GM19240 (cell line): Measurements from ENCODE around the gene LAYN.

Source experiments
- DNase-seq: peaks from one replicate; pipeline ENCODE4 v3.0.0; 2011; ENCODE audit warnings: low spot score; ENCODE audit not compliant: insufficient read length

Gene LAYN, protein sequence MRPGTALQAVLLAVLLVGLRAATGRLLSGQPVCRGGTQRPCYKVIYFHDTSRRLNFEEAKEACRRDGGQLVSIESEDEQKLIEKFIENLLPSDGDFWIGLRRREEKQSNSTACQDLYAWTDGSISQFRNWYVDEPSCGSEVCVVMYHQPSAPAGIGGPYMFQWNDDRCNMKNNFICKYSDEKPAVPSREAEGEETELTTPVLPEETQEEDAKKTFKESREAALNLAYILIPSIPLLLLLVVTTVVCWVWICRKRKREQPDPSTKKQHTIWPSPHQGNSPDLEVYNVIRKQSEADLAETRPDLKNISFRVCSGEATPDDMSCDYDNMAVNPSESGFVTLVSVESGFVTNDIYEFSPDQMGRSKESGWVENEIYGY

GRCh38 chr11:111540114-111540936 is at the start of gene LAYN:
LAYN (plus strand) TSS chr11:111540720; CDS start chr11:111540844, 124 bp downstream.
- no peak for DNase-seq

DNA sequence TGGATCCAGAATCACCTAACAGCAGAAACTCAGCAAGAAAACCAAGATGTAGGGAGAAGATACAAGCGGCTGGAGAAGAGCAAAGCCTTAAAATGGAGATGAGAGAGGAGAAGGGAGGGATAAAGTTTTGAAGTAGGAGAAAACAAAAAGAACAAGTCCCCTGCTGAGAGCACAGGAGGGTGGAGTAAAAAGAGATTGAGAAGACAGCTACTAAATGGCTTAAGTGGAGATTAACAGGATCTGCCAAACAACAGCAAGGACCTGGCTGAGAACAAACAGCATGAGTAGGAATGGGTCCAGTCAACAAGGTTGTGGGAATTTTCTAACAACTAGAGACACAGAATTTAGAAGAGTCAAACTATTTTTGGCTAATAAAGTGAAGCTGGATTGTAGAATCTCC is 46.5 kb upstream of the LAYN start:
- no peak for DNase-seq

- DNase-seq = no peak
Observed at GRCh38 chr11:111499483-111499882, 41.0 kb upstream of the LAYN start.

DNA sequence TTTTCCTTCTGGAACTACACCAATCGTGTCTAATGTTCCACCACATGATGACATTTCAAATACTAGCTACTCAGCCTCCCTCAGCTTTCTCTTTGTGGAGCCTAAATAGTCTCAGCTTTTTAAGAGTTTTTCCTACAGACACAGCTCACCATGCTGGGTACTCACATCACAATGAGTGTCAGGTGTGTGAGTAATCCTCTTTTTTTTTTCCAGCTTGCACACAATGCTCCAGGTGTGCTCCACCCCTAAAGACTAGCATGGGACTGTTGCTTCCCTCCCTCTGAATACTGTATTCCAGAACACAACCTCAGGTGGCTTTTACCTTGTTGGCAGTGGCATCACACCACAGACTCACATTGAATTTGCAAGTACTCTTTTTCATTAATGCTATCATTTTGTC is 40.0 kb upstream of the LAYN start:
- DNase-seq = no peak

DNA sequence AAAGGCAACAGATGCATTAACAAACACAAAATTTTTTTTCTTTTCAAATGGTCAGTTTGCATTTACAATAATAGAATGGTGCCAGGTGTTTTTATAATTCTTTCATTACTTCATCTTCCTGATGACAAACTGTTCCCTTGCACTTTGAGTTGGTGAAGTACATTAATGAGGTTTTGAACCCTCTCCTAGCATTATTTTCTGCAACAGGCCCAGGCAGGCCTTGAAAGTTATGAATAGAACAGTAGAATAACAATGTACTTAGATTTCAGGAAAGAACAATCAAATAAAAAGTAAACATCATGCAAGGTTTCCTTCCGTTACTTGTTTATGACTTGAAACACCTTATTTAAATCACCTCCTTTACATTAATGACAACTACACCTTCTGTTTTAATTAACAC is 37.9 kb upstream of the LAYN start:
- no peak for DNase-seq

- DNase-seq = no peak
Observed at GRCh38 chr11:111510311-111510710, 30.2 kb upstream of the LAYN start.

DNA sequence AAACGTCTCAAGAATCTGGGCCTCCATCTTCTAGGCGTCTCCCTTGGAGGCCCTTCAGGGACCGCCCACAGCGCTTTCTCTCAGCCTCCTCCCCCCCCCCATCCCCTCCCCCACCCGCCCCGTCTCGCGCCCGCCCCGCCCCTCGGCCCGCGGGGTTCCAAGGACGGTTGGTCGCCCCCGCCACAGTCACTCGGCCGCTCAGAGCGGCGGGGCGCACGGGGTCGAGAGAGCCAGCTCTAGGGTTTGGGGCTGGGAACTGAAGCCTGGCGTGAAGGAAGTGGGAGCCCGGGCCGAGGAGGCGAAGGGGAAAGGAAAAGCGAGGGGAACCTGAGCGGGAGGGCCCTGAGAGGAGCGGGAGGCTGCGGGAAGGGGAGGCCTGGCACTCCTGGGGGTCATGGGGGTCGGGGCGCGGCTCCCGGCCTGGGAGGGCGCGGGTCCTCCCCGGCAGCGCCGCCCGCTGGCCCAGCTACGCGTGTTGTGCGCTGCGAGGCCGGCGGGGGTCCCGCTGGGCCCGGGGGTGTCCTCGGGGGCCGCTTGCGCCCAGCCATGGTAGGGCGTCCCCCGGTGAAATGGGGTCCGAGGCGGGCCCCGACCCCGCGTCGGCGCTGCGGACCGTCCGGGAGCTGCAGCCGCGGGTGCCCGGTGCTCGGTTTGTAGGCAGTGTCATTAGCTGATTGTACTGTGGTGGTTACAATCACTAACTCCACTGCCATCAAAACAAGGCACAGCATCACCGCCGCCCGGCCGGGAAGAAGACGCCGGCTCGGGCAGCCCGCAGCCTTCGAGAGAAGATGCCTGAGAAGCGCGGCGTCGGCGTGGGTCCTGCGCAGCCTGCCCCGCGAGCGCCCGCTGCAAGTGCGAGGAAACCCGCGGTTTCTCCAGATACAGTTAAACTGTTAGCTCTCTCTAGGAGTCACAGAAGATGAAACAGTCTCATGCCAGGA is 28.0 kb upstream of the LAYN start, which contains the start of gene BTG4:
TSS of gene BTG4 (minus strand) at position 91 of the 944 bp plus-strand sequence. CDS start 13,610 bp downstream, outside the sequence.
- no peak for DNase-seq

DNA sequence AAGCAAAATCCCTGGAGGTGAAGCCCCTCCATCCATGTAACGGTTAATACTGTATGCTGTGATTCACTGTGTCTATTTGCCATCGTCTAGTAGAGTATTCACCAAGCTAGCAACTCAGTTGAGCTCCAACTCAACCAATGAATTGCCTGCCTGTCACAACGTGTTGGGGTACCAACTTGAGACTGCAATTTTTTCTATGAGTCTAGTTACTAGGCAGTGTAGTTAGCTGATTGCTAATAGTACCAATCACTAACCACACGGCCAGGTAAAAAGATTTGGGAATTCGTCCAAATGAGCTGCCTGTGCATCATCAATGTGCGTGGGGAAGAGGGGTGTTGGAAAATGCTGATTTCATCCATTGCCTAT is 27.3 kb upstream of the LAYN start:
- DNase-seq = no peak

DNA sequence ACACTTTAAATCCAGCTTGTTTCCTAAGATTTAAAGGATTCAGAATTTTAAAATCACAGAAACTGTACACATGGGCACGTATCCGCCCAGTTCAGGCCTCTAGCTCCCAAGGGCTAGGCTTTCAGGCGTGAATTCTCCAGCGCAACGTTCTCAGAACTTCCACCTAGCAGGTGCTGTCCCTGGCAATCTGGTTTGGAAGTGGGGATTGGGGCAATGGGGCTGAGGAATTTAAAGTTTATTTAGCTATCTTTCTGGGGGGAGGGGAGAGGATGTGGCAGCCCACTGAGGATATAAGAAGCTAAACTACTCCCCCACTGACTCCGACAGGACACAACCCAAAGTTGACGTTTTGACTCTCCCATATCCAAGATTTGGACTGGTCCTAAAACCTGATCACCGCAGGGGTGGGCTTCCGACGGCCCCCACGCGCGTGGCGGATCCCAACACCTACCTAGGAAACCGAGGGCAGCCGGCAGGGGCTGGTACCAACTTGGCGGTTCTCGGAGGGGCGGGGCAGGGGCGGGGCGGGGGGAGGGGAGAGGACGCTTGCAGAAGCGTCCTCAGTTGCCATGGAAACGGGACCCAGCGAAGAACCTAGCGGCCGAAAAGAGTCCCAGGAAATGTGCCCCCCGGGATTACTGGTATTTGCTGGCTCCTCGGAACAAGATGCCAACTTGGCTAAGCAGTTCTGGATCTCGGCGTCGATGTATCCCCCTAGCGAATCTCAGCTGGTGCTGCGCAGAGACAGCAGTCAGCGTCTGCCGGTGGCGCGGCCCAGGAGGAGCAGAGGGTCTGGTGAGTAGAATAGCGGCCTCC is 26.1 kb upstream of the LAYN start, which contains the start of gene HOATZ:
TSS of gene HOATZ (plus strand) at position 563 of the 816 bp plus-strand sequence. CDS start at position 570, 7 bp downstream.
- no peak for DNase-seq

GRCh38 chr11:111515591-111515990 is 24.9 kb upstream of the LAYN start:
- no peak for DNase-seq

DNA sequence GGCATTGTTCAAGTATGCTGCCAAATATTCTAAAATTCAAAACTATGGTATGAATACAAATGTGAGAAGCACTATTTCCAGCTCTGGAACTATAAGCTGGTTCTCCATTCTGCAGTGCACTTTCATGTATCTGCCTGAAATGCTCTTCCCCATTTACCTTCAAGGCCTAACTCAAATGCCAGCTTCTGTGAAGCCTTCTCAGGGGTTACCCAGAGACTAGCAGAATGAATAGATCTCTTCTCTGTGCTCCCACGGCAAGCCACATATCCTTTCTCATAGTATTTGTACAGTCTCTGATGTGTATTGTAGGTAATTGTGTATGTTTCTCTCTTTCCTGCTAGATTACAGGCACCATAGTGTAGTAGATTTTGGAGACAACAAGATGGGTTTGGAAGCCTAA is 21.9 kb upstream of the LAYN start:
- no peak for DNase-seq

DNA sequence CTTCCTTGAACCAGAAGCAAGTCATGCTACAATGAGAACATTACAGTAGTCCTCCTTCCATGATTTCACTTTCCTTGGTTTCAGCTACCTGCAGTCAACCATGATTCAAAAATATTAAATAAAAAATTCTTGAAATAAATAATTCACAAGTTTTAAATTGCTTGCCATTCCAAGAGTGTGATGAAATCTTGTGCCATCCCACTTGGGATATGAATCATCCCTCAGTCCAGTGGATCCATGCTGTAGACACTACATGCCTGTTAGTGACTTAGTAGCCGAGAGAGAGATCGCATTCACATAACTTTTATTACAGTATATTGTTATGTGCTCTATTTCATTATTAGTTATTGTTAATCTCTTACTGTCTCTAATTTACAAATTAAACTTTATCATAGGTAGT is 20.0 kb upstream of the LAYN start:
- DNase-seq = no peak

DNA sequence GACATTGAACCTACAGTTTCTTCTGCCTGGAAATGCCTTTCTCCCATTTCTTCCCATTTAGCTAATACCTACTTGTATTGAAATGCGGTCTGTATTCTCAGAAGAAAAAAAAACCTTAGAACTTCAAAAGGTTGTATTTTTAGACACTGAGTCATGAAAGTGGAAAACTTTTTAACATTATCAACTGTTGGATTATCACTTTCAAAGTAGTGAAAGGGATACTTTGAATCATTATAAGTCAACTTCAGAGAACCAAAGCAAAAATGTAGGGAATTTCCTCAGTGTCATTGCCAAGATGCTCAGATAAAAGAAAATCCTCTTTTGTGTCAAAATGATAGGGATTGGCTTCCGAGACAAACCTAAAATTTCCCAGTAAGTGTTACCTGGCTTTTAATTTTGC is 19.4 kb upstream of the LAYN start:
- DNase-seq = no peak

DNA sequence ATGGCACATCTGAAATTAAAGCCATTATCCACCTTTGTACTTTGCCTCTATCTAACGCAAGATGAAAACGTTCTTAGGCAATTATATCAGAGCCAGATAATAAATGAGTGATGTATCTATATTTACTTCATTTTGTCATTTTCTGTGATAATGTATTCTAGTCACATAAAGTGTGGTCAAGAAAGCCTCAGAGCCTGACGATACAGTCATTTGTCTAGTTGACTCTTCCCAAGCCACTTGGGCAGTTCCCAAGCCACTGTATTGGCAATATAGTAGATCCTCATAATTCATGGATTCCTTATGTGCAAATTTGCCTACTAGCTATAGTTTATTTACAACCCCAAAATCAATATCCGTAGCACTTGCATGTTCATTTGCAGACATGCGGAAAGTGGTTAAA is 18.1 kb upstream of the LAYN start:
- DNase-seq = no peak

- DNase-seq = no peak
Observed at GRCh38 chr11:111523343-111523742, 17.2 kb upstream of the LAYN start.

GRCh38 chr11:111524056-111524455 is 16.5 kb upstream of the LAYN start:
- no peak for DNase-seq

- no peak for DNase-seq
Observed at GRCh38 chr11:111525456-111525855, 15.1 kb upstream of the LAYN start.

GRCh38 chr11:111526501-111526900 is 14.0 kb upstream of the LAYN start:
- no peak for DNase-seq

- DNase-seq = no peak
Observed at GRCh38 chr11:111527279-111527678, 13.2 kb upstream of the LAYN start.

GRCh38 chr11:111528557-111528956 is 12.0 kb upstream of the LAYN start:
- DNase-seq = no peak

DNA sequence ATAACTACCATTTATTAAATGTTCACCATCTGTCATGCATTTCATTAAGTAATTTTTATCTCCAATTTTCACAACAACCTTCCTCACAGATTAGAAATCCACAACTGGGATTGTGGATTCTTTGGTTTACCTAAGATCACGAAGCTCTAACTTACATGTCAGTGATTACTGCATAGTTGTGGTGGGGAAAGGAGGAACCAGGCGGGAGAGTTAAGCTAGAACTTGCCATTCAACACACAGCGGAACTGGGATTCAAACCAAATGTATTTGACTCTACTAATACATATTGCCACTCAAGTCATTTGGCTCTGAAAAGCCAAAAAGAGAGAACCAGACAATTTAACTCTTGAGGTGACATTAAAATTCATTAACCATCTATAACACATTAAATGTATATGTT is 10.4 kb upstream of the LAYN start:
- no peak for DNase-seq
